ENCODE measurements around the gene ITGAV.

ITGAV gene

DNA sequence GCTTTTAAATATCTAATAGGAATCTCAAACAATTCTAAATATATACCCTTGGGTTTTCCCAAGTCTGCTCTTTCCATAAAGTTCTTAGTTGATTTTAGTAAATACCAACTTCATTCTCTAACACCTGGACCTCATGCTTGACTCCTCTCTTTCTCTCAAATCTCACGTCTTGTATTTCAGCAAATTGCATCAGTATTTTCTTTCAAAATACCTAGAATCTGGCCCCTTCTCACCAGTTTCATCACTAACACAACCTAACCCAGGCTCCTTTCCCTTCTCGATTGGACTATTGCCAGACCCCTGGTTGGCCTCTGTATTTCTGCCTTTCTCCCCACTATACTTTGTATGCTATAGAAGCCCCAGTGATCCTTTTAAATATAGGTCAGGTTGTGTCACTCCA is 81.0 kb downstream of the ITGAV start:
- no peak for DNase-seq (ENCODE audit: low read depth in 2 of 2)

DNA sequence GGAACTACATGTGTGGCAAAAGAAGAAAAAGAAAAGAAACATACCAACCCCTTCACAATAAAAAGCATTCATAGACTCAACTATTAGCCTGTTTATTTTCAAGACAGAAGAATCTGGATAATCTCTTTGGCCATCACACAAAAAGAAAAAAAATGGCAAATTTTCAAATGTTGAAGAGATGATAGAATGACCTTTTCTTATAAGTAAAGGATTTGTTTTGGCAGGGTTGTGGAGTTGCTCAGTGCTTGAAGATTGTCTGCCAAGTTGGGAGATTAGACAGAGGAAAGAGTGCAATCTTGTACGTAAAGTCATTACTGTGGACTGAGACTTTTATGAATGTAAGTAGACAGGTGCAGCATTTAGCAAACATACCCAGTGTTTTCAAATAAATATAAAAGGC is 85.5 kb downstream of the ITGAV start:
- DNase-seq (ENCODE audit: low read depth in 2 of 2): no peak

DNA sequence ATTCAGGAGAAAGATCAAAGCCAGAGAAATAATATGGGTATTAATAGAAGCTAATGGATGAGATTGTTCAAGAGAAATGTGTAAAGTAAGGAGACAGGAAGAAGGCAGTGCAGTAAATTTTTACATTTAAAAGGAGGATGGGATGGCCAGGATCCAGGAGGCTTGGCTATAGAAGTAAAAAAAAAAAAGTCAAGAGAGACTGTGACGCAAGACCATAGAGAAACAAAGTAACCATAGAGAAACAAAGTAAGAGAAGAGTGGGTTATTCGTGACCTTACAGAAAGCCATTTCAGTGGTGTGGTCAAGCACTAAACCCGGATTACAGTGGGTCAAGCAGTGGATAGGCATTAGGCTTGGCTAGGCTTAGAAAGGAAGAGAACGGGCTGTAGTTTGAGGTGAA is 93.5 kb downstream of the ITGAV start:
- DNase-seq (ENCODE audit: low read depth in 2 of 2): no peak

- no peak for DNase-seq (ENCODE audit: low read depth in 2 of 2)
Measured at GRCh38 chr2:186687807-186688211, 98.0 kb downstream of the ITGAV start.

DNA sequence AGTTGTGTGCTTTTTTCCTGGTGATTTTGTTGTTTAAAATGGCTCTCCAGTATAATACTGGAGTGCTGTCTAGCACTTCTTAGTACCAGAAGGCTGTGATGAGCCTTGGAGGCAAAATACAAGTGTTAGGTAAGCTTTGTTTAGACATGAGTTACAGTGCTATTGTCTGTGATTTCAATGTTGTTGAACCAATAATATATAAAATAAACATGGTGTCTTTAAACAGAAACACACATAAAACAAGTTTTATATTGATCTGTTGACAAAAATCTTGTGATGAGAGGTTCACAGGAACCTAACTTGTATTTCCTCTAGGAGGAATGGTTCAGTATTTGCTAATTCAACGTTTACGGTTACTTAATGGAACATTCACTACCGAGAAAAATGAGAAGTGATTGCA is 99.0 kb downstream of the ITGAV start:
- DNase-seq (ENCODE audit: low read depth in 2 of 2): no peak

- no peak for DNase-seq (ENCODE audit: low read depth in 2 of 2)
Measured at GRCh38 chr2:186690786-186691185, 100.9 kb downstream of the ITGAV start.

DNA sequence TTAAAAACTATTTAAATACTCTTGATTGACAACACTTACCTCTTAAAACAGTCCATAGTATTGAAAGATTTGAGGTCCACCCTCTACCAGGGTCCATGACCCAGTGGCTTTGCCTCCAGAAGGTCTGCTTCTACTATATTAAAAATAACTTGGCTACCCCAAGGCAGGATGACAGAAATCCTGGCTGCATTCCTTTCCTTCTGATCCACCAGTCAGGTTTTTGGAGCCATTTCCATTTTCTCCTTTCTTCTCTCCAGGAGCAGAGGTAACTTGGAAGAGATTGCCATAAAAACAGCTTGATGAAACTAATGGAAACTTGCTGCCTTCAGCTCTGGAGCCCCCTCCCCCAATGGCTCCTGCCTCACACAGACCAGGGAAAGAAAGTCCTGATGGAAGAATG is 101.4 kb downstream of the ITGAV start:
- DNase-seq (ENCODE audit: low read depth in 2 of 2): no peak

GRCh38 chr2:186691900-186692299 is 102.0 kb downstream of the ITGAV start:
- DNase-seq (ENCODE audit: low read depth in 2 of 2): no peak

DNA sequence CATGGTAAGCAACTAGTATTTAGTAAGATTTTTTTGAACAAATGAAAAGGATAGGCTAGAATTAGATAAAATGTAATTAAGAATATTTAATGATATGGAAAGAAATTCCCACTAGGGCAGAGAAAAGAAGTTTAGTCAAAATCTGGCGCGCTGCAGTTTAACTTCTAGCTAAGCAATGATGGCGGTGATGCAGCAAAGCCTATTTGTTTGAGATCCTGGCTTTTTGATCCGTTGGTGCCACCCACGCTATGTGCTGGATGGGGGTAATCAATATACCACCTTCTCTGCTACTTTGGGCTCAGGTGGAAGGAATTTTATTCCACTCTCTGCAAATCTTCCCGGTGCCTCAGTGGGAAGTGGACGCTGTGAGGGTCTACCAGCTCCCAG is 103.6 kb downstream of the ITGAV start:
- DNase-seq (ENCODE audit: low read depth in 2 of 2): no peak

DNA sequence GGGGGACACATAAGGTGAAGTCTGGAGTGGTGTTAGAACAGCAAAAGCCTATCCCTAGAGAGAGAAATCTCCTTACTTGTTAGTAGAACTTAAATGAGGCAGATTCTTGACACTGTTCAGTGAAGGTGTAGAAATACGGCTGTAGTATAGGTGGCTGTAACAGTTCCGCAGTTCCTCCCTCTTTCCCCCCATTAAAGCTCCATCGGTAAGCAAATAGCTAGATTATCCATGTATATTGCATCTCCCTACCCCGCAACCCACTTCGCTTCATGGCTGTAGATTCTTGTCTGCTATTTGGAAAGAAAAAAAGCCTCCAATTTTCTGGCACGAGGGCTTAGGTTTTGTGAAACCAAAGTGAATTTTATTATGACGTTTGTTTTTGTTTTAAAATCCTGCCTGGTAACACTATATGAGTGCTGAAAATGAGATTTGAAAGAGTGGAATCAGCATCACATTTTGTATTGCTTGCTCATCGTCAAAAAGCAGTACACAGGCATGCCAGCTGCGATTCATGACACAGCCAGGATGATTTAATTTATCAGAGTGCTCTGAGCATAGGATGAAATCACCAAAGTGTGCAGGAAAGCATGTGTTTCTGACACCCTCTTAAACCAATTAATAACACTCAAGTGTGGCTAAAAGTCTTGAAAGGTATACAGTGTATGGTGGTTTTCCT is 105.4 kb downstream of the ITGAV start:
- DNase-seq (ENCODE audit: low read depth in 2 of 2): no peak

DNA sequence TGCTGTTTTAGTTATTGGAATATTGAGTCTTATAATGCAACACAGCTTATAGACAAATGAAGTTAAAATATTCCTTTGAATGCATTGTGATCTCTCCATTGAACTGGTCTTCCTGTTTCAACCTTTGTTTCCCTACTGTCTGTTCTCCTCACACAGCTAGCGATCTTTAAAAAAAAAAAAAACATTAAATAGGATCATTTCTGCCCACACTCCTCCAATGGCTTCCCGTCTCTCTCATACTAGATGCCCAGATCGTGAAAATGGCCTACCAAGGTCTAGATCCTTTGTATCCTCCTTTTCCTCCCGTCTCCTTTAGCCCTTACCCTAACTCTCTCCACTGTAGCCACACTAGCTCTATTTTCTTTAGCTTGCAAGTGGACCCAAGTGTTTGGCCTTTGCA is 106.4 kb downstream of the ITGAV start:
- no peak for DNase-seq (ENCODE audit: low read depth in 2 of 2)

GRCh38 chr2:186696804-186697203 is 106.9 kb downstream of the ITGAV start:
- DNase-seq (ENCODE audit: low read depth in 2 of 2): no peak

- DNase-seq (ENCODE audit: low read depth in 2 of 2): no peak
Measured at GRCh38 chr2:186697536-186697935, 107.7 kb downstream of the ITGAV start.

DNA sequence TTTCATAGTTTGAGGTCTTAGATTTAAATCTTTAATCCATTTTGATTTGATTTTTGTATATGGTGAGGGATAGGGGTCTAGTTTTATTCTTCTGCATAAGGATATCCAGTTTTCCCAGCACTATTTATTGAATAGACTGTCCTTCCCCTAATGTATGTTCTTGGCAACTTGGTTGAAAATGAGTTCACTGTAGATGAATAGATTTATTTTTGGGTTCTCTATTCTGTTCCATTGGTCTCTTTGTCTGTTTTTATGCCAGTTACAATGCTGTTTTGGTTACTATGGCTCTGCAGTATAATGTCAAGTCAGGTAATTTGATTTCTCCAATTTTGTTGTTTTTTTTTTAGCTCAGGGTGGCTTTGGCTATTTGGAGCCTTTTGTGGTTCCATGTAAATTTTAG is 109.9 kb downstream of the ITGAV start:
- no peak for DNase-seq (ENCODE audit: low read depth in 2 of 2)

GRCh38 chr2:186702006-186702405 is 112.2 kb downstream of the ITGAV start:
- DNase-seq (ENCODE audit: low read depth in 2 of 2): no peak

DNA sequence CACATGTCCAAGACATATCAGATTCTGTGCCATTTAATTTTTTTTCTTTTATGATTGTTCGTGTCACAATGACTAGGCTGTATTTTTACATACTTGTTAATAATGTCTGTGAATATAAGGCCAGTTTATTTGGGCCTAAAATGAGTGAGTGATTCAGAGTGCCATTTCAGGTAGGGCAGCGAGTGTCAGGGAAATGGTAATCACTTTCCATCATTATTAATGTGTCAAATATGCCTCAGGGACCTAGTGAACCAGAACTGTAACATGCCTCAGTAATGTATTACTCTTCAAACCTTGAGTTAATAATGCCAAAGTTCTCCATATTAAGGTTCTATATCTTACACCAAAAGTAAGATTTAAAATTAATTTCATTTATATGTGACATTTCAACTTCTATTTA is 112.6 kb downstream of the ITGAV start:
- DNase-seq (ENCODE audit: low read depth in 2 of 2): no peak

GRCh38 chr2:186704897-186705296 is 115.0 kb downstream of the ITGAV start:
- DNase-seq (ENCODE audit: low read depth in 2 of 2): no peak

DNA sequence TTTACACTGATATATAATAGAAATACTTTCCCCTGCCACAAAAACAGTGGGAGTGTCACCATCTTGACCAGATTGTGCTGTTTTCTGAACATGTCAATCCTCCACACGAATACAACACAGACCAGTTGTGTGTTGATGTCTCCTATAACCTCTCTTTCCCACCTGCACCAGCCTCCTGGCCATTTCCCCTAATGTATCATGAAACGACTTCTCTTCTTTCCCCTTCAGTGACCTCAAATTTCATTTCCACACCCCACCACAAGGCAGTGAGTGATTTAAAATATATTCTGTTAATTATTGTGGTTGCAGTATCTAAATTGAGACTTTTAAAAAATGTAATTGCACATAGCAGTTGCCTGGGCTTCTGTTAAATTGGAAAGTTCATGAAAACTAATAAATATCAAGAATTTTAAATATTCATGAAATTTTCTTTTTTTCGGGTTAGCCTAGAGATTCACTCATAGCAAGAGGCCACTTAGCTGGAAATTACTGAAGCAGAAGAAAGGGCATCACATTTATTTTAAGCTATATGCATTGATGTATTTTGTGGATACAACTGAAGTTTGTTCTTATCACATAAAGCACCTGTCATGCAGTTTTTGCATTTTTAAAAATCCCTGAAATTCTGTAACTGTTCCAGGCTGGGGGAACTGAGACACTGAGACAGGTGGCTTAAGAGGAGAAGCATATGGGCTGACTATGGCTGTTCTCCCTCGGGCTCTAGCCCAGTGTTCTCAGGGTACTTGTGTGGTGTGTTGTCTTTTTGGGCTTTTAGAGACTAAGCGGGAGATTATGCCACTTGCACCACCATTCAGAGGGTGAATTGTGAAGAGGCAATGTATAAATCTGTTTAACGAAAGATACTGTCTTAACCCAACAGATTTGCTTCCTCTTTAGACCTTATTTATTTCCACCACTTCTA is 119.9 kb downstream of the ITGAV start:
- DNase-seq (ENCODE audit: low read depth in 2 of 2): no peak

- DNase-seq (ENCODE audit: low read depth in 2 of 2): no peak
Measured at GRCh38 chr2:186713691-186714090, 123.8 kb downstream of the ITGAV start.

DNA sequence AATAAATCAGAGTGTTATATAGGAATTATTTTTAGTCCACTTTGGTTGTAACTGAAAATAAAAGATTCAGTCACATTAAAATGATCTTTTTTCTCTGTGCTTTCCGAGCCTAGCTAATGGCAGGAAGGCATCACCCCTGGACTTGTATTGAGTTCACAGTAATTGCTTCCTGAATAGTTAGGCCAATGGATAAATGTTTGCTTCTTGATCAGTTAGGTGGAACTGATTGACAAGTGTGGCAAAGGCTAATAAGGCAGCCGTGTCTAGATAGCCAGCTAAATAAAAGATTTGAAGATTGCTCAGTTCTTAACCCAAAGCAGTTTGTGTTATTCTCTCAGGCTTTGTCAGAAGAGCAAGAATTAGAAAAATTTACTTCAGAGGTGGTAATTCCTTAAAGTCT is 124.8 kb downstream of the ITGAV start:
- DNase-seq (ENCODE audit: low read depth in 2 of 2): no peak

GRCh38 chr2:186716004-186716403 is 126.1 kb downstream of the ITGAV start:
- no peak for DNase-seq (ENCODE audit: low read depth in 2 of 2)

DNA sequence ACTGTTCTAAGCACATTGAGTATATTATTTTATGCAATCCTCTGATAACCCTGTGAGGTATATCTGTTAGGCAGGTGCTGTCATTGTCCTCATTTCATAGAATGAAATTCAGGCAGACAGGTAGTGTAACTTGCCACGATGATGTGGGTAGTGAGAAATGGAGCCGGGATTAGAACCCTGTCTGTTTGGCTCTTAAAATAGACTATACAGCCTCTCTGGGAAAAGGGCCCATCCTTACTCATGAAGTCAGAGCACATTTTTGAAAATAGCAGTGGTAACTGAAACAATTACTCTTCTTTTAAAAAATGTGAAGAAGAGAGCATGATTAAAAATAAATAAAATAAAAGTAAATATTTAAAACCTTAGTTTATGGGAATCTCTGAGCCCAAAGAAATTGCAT is 127.0 kb downstream of the ITGAV start:
- no peak for DNase-seq (ENCODE audit: low read depth in 2 of 2)

GRCh38 chr2:186717320-186718007 is 127.6 kb downstream of the ITGAV start:
- DNase-seq (ENCODE audit: low read depth in 2 of 2): no peak

All from stimulated activated CD8-positive, alpha-beta memory T cell treated with anti-CD3 and anti-CD28 coated beads, Interleukin-15, amount 100 ng/mL, for 48 hours (primary cell).